ENCODE data around the gene BTN2A1. TPM values are rescaled to one million over a fixed set of nuclear protein-coding genes. Genes with fewer than 3 reads are reported as not detected.

BTN2A1 gene
- total RNA-seq, 1 donor from 2014 or later, result 15.8 TPM

DNA sequence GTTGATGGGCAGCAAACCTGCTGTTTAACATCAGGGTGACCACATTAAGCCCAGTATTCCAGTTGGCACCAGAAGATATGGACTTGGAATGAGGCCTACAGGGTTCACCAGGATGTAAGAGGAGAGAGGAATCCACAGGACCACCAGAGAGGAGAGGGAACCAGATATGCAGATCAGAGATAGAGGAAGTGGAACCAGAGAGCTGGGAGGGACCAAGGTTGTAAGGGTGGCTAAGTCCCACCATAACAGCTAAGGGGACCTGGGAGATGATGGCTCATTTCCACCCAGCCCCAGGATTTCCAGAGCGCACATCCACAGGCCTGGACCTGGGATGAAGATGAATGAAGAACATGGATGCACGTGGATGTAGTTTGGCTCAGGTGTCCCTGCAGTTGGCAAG lies 11.1 kb downstream of the BTN2A1 start:
- no peak for DNase-seq

GRCh38 chr6:26470643-26471042 lies 12.9 kb downstream of the BTN2A1 start:
- no peak for DNase-seq

- no peak for DNase-seq
Observed at GRCh38 chr6:26471970-26472369, 14.2 kb downstream of the BTN2A1 start.

- DNase-seq, result no peak
Observed at GRCh38 chr6:26472549-26473290, 15.0 kb downstream of the BTN2A1 start.

- DNase-seq, result no peak
Observed at GRCh38 chr6:26473429-26473757, 15.6 kb downstream of the BTN2A1 start.

GRCh38 chr6:26473758-26474438 lies 16.1 kb downstream of the BTN2A1 start:
- DNase-seq, result peak; percentile 96

DNA sequence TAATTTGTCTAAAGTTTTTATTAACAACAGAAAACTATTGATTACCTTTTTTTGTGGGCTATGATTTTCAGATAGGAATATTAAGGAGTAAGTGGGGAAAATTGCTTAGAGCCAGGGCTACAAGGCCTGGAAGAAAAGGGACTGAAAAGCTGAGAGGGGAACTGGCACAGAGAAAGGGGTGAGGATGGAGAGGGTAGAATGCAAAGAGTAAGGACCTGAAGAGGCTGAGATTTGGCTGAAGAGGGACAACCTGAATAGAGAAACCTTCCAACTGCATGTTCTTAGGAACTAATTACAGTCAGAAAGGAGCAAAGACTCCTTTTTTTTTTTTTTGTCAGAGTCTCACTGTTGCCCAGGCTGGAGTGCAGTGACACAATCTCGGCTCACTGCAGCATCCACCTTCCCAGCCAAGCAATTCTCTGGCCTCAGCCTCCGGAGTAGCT lies 16.7 kb downstream of the BTN2A1 start:
- DNase-seq, result no peak

- DNase-seq, result no peak
Observed at GRCh38 chr6:26475823-26476729, 18.3 kb downstream of the BTN2A1 start.

- no peak for DNase-seq
Observed at GRCh38 chr6:26476896-26477295, 19.1 kb downstream of the BTN2A1 start.

- DNase-seq, result no peak
Observed at GRCh38 chr6:26477426-26477825, 19.7 kb downstream of the BTN2A1 start.

DNA sequence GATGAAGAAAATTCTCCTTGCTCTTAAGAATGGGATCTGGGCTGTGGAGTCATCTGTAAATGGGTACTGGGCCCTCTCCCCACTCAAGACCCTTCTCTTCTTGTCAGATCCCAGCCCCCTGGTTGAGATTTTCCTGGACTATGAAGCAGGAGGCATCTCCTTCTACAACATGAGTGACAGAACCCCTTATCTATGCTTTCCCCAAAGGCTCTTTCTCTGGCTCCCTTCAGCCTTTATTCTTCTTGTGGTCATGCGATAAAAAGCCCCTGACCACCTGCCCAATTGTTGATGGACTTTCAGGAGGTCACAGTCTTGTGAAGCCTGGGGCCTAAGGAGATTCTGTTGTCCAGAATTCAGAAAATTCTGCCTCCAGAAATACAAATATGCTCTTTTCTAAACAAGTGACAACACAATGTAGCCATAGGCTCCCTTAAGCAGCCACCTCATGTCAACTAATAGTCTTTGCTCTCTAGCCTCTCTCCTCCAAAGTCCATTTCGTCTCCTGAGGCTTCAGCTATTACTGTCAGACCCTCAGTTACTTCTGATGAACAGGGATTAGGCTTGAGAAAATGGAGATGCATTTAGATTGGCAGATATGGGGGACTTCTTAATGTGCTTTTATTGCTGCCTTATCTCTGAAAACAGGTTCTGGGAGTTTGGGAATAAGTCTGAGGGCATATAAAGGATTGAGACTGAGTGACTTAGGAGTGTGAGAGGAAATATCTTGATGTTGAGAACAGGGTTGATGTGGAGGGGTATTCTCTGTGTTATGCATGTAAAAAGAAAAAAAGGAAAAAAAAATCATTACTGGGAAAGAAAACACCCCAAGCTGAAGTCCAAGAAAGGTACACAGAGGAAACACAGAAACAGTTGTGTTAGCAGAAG lies 20.6 kb downstream of the BTN2A1 start:
- no peak for DNase-seq

- DNase-seq, result no peak
Observed at GRCh38 chr6:26478985-26479278, 21.2 kb downstream of the BTN2A1 start.

DNA sequence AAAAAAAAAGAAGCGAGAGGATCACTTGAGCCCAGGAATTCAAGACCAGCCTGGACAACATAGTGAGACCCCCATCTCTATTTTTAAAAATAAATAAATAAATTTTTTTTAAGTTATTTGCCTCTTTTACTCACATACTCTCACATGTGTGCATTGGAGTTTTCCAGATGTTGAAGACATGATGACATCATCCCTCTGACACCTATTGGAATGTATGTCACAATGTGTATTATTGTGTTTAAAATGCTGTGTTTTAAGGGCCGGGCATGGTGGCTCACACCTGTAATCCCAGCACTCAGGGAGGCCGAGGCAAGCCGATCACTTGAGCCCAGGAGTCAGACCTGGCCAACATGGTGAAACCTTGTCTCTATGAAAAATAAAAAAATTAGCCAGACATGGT lies 24.6 kb downstream of the BTN2A1 start:
- no peak for DNase-seq

DNA sequence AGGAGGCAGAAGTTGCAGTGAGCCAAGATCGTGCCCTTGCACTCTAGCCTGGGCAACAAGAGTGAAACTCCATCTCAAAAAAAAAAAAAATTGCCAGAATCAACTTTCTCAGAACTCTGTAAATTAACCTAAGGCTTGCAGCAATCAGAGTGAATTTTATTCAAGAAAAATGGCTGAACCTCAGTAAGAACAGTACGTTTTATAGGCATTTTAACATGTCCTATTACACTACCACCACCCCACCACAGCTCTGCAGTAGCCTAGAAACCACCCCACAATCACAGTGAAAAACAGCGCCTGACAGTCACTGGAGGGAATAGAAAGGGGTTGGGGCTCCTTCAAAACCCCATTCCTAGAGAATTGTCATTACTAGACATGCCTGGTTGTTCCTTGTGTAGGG lies 26.0 kb downstream of the BTN2A1 start:
- no peak for DNase-seq

DNA sequence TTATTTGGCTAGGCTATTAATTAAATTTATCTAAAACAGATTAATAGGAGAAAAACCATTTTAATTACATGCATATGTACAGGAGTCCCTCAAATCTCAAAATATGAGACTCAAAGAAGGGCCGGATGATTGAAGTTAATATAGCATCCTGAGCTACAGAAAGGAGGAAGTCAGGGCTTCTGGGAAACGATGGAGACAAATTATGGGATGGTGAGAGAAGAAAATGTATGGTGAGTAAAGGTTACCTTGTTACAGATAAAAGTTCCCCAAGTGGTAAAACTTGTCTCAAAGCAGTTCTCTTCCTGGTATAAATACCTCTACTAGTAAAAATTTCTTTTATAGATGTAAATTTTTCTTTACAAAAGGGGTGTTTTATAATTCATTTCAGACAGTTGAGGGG lies 26.4 kb downstream of the BTN2A1 start:
- DNase-seq, result no peak

DNA sequence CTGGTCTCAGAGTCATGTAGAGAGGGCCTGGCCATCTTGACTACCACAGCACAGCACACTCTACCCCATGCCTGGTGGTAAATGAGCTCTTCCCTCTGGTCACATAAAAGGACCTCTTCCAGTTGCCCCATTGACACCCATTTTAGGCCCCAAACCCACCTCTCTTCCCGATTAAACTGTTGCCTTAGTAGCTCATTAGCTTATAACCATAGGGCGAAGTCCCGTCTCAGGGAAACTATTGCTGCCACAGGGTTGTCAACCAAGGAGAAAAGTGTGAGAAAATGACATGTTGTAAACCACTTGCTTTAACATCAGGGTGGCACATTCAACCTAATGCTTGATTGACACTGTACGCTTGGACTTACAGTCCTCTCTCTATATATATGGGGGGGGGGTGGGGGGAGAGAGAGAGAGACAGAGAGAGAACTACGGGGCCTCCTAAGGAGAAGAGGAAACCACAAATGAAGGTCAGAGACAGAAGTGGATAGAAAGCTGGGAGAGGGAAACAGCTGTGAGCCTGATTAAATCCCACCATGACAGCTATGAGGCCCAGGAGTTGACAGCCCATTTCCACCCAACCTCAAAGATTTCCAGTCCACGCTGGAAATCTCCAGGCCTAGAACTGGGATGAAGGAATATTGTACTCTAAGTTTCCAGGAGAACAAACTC lies 27.5 kb downstream of the BTN2A1 start:
- DNase-seq, result no peak

GRCh38 chr6:26486358-26486757 lies 28.6 kb downstream of the BTN2A1 start:
- no peak for DNase-seq

GRCh38 chr6:26487466-26487865 lies 29.7 kb downstream of the BTN2A1 start:
- DNase-seq, result no peak

- no peak for DNase-seq
Observed at GRCh38 chr6:26489996-26490964, 32.5 kb downstream of the BTN2A1 start.

GRCh38 chr6:26491604-26492003 lies 33.8 kb downstream of the BTN2A1 start:
- DNase-seq, result no peak

All from tongue (tissue), 2 donors.